HL-60 (cell line): ENCODE measurements around the gene PTPRO.

ENCODE experiments used
- CTCF ChIP-seq: IDR thresholded peaks from one replicate; pipeline ENCODE4 v1.5.1; 2011; ENCODE audit warnings: low read length, control low read depth, inconsistent platforms; ENCODE audit not compliant: insufficient read depth
- GABPA ChIP-seq: IDR thresholded peaks from 2 replicates; pipeline ENCODE4 v1.6.1; 2012; ENCODE audit warnings: low read depth
- POLR2AphosphoS5 ChIP-seq: IDR thresholded peaks from 2 replicates; pipeline ENCODE4 v1.6.1; 2012; ENCODE audit warnings: low read depth
- REST ChIP-seq: IDR thresholded peaks from 2 replicates; pipeline ENCODE4 v1.6.1; 2012; ENCODE audit warnings: low read depth; ENCODE audit not compliant: insufficient replicate concordance
- SPI1 ChIP-seq: IDR thresholded peaks from 2 replicates; pipeline ENCODE4 v1.6.1; 2012; ENCODE audit warnings: low read depth, mild to moderate bottlenecking, borderline replicate concordance

GRCh38 chr12:15563663-15564062, 241.4 kb downstream of the PTPRO start:
- TF ChIP-seq CTCF (no peak), GABPA (no peak), POLR2AphosphoS5 (no peak), REST (no peak), SPI1 (no peak)
